ENCODE measurements around the gene TOR1AIP2.
"Not testable (repeated sequence)": the region's sequence is repeated elsewhere in the genome, so short reads cannot be mapped to it uniquely, and the experiment has no call there.

Gene TOR1AIP2

GRCh38 chr1:179873438-179873851, 4.2 kb downstream of the TOR1AIP2 start:
- Histone ChIP-seq H3K9ac (ENCODE audit: low read depth, low read length) (no peak overlapping the region), H3K27me3 (ENCODE audit: control insufficient read depth, insufficient read depth, low read length) (no peaks in the 10 kb centered on the region), H3K9me3 (ENCODE audit: control insufficient read depth, insufficient read depth, low read length) (no peaks in the 10 kb centered on the region), H3K4me3 (ENCODE audit: low read depth, low read length) (no peak overlapping the region), H3K27ac (ENCODE audit: low read depth, low read length) (no peak overlapping the region), H3K4me1 (ENCODE audit: control insufficient read depth, insufficient read depth, low read length) (peaks cover 6% of the 10 kb centered on the region; the same call in 1 of the 2 replicates), H3K36me3 (ENCODE audit: control insufficient read depth, insufficient read depth, low read length) (peaks cover 47% of the 10 kb centered on the region)

GRCh38 chr1:179872558-179872957, 5.0 kb downstream of the TOR1AIP2 start:
- H3K4me1 ChIP-seq (ENCODE audit: control insufficient read depth, insufficient read depth, low read length): peaks cover 9% of the 10 kb centered on the region; the same call in 1 of the 2 replicates
- no peaks in the 10 kb centered on the region for H3K9me3 ChIP-seq (ENCODE audit: control insufficient read depth, insufficient read depth, low read length)
- no peaks in the 10 kb centered on the region for H3K27me3 ChIP-seq (ENCODE audit: control insufficient read depth, insufficient read depth, low read length)
- no peak overlapping the region for H3K4me3 ChIP-seq (ENCODE audit: low read depth, low read length)
- H3K36me3 ChIP-seq (ENCODE audit: control insufficient read depth, insufficient read depth, low read length): peaks cover 54% of the 10 kb centered on the region
- no peak overlapping the region for H3K27ac ChIP-seq (ENCODE audit: low read depth, low read length)
- no peak overlapping the region for H3K9ac ChIP-seq (ENCODE audit: low read depth, low read length)

GRCh38 chr1:179871940-179872339, 5.7 kb downstream of the TOR1AIP2 start:
- Histone ChIP-seq H3K4me3 (ENCODE audit: low read depth, low read length) (no peak overlapping the region), H3K27ac (ENCODE audit: low read depth, low read length) (no peak overlapping the region), H3K9me3 (ENCODE audit: control insufficient read depth, insufficient read depth, low read length) (no peaks in the 10 kb centered on the region), H3K9ac (ENCODE audit: low read depth, low read length) (no peak overlapping the region), H3K36me3 (ENCODE audit: control insufficient read depth, insufficient read depth, low read length) (peaks cover 61% of the 10 kb centered on the region), H3K4me1 (ENCODE audit: control insufficient read depth, insufficient read depth, low read length) (peaks cover 9% of the 10 kb centered on the region; the same call in 1 of the 2 replicates), H3K27me3 (ENCODE audit: control insufficient read depth, insufficient read depth, low read length) (no peaks in the 10 kb centered on the region)

GRCh38 chr1:179870870-179871269, 6.7 kb downstream of the TOR1AIP2 start:
- H3K4me3 ChIP-seq (ENCODE audit: low read depth, low read length): no peak overlapping the region
- no peaks in the 10 kb centered on the region for H3K9me3 ChIP-seq (ENCODE audit: control insufficient read depth, insufficient read depth, low read length)
- H3K36me3 ChIP-seq (ENCODE audit: control insufficient read depth, insufficient read depth, low read length): peaks cover 69% of the 10 kb centered on the region
- H3K9ac ChIP-seq (ENCODE audit: low read depth, low read length): no peak overlapping the region
- H3K4me1 ChIP-seq (ENCODE audit: control insufficient read depth, insufficient read depth, low read length): 0 out of 2 replicates have a peak, but pooled peaks cover 3% of the 10 kb centered on the region
- H3K27me3 ChIP-seq (ENCODE audit: control insufficient read depth, insufficient read depth, low read length): no peaks in the 10 kb centered on the region
- H3K27ac ChIP-seq (ENCODE audit: low read depth, low read length): no peak overlapping the region

GRCh38 chr1:179867493-179868330, 9.9 kb downstream of the TOR1AIP2 start:
- peaks cover 73% of the 10 kb centered on the region for H3K36me3 ChIP-seq (ENCODE audit: control insufficient read depth, insufficient read depth, low read length)

GRCh38 chr1:179866616-179867015, 11.0 kb downstream of the TOR1AIP2 start:
- no peaks in the 10 kb centered on the region for H3K27me3 ChIP-seq (ENCODE audit: control insufficient read depth, insufficient read depth, low read length)
- no peaks in the 10 kb centered on the region for H3K9me3 ChIP-seq (ENCODE audit: control insufficient read depth, insufficient read depth, low read length)
- H3K27ac ChIP-seq (ENCODE audit: low read depth, low read length): no peak overlapping the region
- no peak overlapping the region for H3K4me3 ChIP-seq (ENCODE audit: low read depth, low read length)
- no peak overlapping the region for H3K9ac ChIP-seq (ENCODE audit: low read depth, low read length)
- H3K4me1 ChIP-seq (ENCODE audit: control insufficient read depth, insufficient read depth, low read length): 0 out of 2 replicates have a peak, but pooled peaks cover 3% of the 10 kb centered on the region
- peaks cover 71% of the 10 kb centered on the region for H3K36me3 ChIP-seq (ENCODE audit: control insufficient read depth, insufficient read depth, low read length)

More at GRCh38 chr1:179867493-179868330, 9.9 kb downstream of the TOR1AIP2 start:
- H3K9ac ChIP-seq (ENCODE audit: low read depth, low read length): no peak overlapping the region
- H3K27me3 ChIP-seq (ENCODE audit: control insufficient read depth, insufficient read depth, low read length): no peaks in the 10 kb centered on the region
- H3K4me1 ChIP-seq (ENCODE audit: control insufficient read depth, insufficient read depth, low read length): 0 out of 2 replicates have a peak, but pooled peaks cover 3% of the 10 kb centered on the region
- no peak overlapping the region for H3K27ac ChIP-seq (ENCODE audit: low read depth, low read length)
- no peaks in the 10 kb centered on the region for H3K9me3 ChIP-seq (ENCODE audit: control insufficient read depth, insufficient read depth, low read length)
- no peak overlapping the region for H3K4me3 ChIP-seq (ENCODE audit: low read depth, low read length)

GRCh38 chr1:179865377-179865776, 12.2 kb downstream of the TOR1AIP2 start:
- no peaks in the 10 kb centered on the region for H3K27me3 ChIP-seq (ENCODE audit: control insufficient read depth, insufficient read depth, low read length)
- no peak overlapping the region for H3K9ac ChIP-seq (ENCODE audit: low read depth, low read length)
- H3K4me1 ChIP-seq (ENCODE audit: control insufficient read depth, insufficient read depth, low read length): 0 out of 2 replicates have a peak, but pooled peaks cover 3% of the 10 kb centered on the region
- H3K9me3 ChIP-seq (ENCODE audit: control insufficient read depth, insufficient read depth, low read length): no peaks in the 10 kb centered on the region
- H3K4me3 ChIP-seq (ENCODE audit: low read depth, low read length): no peak overlapping the region
- no peak overlapping the region for H3K27ac ChIP-seq (ENCODE audit: low read depth, low read length)
- peaks cover 70% of the 10 kb centered on the region for H3K36me3 ChIP-seq (ENCODE audit: control insufficient read depth, insufficient read depth, low read length)

- no peak overlapping the region for H3K9ac ChIP-seq (ENCODE audit: low read depth, low read length)
- H3K36me3 ChIP-seq (ENCODE audit: control insufficient read depth, insufficient read depth, low read length): peaks cover 38% of the 10 kb centered on the region
- no peaks in the 10 kb centered on the region for H3K27me3 ChIP-seq (ENCODE audit: control insufficient read depth, insufficient read depth, low read length)
- no peak overlapping the region for H3K4me3 ChIP-seq (ENCODE audit: low read depth, low read length)
- H3K27ac ChIP-seq (ENCODE audit: low read depth, low read length): no peak overlapping the region
- no peaks in the 10 kb centered on the region for H3K4me1 ChIP-seq (ENCODE audit: control insufficient read depth, insufficient read depth, low read length)
- H3K9me3 ChIP-seq (ENCODE audit: control insufficient read depth, insufficient read depth, low read length): no peaks in the 10 kb centered on the region
Observed at GRCh38 chr1:179860652-179861051, 17.0 kb downstream of the TOR1AIP2 start.

GRCh38 chr1:179857009-179857408, 20.6 kb downstream of the TOR1AIP2 start:
- no peak overlapping the region for H3K27ac ChIP-seq (ENCODE audit: low read depth, low read length)
- no peak overlapping the region for H3K9ac ChIP-seq (ENCODE audit: low read depth, low read length)
- no peak overlapping the region for H3K4me3 ChIP-seq (ENCODE audit: low read depth, low read length)
- H3K36me3 ChIP-seq (ENCODE audit: control insufficient read depth, insufficient read depth, low read length): peaks cover 17% of the 10 kb centered on the region
- no peaks in the 10 kb centered on the region for H3K4me1 ChIP-seq (ENCODE audit: control insufficient read depth, insufficient read depth, low read length)
- H3K27me3 ChIP-seq (ENCODE audit: control insufficient read depth, insufficient read depth, low read length): no peaks in the 10 kb centered on the region
- H3K9me3 ChIP-seq (ENCODE audit: control insufficient read depth, insufficient read depth, low read length): no peaks in the 10 kb centered on the region

GRCh38 chr1:179856296-179856695, 21.3 kb downstream of the TOR1AIP2 start:
- Histone ChIP-seq H3K4me3 (ENCODE audit: low read depth, low read length) (no peak overlapping the region), H3K27ac (ENCODE audit: low read depth, low read length) (no peak overlapping the region), H3K9me3 (ENCODE audit: control insufficient read depth, insufficient read depth, low read length) (no peaks in the 10 kb centered on the region), H3K36me3 (ENCODE audit: control insufficient read depth, insufficient read depth, low read length) (peaks cover 22% of the 10 kb centered on the region), H3K9ac (ENCODE audit: low read depth, low read length) (no peak overlapping the region), H3K27me3 (ENCODE audit: control insufficient read depth, insufficient read depth, low read length) (no peaks in the 10 kb centered on the region), H3K4me1 (ENCODE audit: control insufficient read depth, insufficient read depth, low read length) (no peaks in the 10 kb centered on the region)

GRCh38 chr1:179855831-179856230, 21.8 kb downstream of the TOR1AIP2 start:
- H3K4me3 ChIP-seq (ENCODE audit: low read depth, low read length); H3K27me3 ChIP-seq (ENCODE audit: control insufficient read depth, insufficient read depth, low read length); H3K4me1 ChIP-seq (ENCODE audit: control insufficient read depth, insufficient read depth, low read length); H3K9ac ChIP-seq (ENCODE audit: low read depth, low read length); H3K27ac ChIP-seq (ENCODE audit: low read depth, low read length); H3K9me3 ChIP-seq (ENCODE audit: control insufficient read depth, insufficient read depth, low read length): not testable (repeated sequence)
- peaks cover 24% of the 10 kb centered on the region for H3K36me3 ChIP-seq (ENCODE audit: control insufficient read depth, insufficient read depth, low read length)
